ENCODE results near the gene CASKIN2. TPM values are rescaled to one million over a fixed set of nuclear protein-coding genes. Genes with fewer than 3 reads are reported as not detected.
A peak's percentile ranks its signal among the peaks of the same experiment; 100 is the strongest.
"Not testable (repeated sequence)": the region's sequence is repeated elsewhere in the genome, so short reads cannot be mapped to it uniquely, and the experiment has no call there.

The CASKIN2 gene
- polyA plus RNA-seq, 3 donors = 27.2 to 31.2 (median 29.0) TPM

DNA sequence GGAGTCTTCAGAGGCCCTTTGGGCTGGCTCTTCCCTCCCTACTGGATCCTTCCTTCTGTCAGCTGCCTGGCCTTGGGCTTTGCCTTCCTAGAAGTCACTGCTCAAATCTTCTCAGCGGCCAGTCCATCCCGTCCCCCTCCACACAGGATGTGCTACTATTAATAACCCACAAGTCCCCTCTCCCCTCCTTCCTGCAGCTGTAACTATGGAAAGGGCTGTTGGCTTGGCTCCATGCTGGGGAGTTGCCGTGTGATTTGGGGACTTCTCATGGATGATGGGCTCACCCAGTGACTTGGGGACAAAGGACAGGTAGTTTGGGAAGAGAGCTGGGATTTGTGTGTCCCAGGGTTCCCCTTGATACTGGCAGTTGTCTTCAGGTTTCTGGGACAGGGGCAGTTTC lies 39.5 kb downstream of the CASKIN2 start:
- peak in 1 of 3 donors; percentile 43 for DNase-seq (ENCODE audit: low read depth in 3 of 3, low spot score in 2 of 3)

DNA sequence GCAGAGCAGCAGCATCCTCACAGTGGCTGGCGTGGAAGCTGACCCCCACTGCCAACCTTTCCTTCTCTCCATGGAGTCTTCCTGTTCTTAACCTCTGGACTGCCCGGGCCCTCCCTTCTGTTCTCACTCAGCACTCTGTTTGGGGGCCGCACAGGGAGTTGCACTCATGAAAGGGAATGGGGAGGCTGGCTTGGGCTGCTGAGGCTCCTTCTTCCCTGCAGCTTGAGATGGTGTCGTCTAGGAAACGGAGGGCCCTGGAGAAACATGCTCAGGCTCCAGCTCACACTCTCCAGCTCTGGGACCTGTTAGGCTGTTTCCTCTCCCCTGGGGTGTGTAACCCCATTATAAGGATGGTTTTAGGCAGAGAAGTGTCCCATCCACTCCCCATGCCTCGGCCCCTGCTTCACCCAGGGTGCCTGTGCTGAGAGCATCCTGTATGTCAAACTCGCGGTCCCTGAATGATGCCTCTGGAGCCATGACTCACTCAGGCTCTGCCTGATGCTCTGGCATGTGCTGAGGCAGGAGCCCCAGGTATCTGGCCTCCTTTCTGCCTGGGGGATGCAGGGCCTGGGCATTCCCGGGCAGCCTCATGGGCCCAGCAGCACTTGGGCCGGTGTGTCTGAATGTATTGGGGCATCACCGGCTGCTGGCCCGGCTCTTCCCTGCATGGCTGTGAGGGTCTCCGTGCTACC lies 40.0 kb downstream of the CASKIN2 start:
- no peak for DNase-seq (ENCODE audit: low read depth in 3 of 3, low spot score in 2 of 3)

DNA sequence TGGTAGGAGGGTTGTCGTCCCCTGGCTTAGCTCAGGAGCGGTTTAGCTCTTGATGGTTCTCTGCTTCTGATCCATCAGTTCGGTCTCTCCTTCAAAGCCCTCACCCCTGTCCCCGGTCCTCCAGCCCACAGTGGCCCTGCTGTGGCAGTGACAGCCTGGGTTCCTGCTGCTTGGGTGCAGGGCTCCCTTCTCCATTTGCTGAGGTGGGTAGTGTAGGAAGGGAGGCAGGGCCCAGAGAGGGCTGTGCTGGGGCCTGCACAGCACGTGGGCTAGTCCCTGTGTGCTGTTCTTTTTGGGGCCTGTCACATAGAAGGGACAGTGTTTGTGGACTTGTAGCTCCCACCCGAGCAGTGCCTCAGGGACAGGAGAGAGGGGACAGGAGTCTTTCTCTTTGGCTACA lies 40.6 kb downstream of the CASKIN2 start:
- DNase-seq (ENCODE audit: low read depth in 3 of 3, low spot score in 2 of 3) = no peak

DNA sequence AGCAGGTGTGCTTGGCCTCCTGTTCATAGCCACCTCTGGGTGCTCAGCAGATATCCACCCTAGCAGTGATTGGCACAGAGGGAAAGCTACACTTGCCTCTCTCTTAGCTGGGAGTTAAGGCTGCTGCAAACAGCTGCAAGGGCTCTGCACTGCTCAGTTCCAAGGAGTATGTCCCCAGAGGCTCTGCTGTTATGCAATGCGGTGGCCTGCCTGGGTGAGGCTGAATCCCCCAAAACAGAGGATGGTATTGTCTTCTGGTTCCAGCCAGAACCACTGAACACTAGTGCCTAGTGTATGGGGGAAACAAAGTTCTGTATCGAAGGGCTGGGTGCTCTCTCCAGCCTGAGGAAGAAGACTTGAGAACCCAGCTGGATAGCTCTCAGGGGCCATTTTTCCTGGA lies 42.1 kb downstream of the CASKIN2 start:
- DNase-seq (ENCODE audit: low read depth in 3 of 3, low spot score in 2 of 3) = no peak

DNA sequence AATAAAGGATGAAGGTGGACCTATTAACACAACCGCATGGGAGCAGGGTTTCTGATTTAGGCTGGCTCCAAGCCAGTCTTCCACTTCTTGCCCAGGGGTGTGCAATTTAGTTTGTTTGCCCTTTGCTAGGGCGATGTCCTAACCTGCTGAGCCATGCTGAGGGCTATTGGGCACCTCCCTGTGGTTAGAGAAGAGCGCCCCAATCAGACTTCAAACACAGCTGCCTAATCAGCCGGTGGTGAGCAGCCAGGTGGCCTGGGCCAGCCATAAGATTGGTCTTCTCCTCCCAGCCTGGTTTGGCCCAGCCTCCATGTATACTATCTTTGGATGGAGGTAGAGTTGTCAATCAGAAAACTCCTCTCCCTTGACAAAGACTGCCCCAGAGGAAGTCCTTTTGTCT lies 43.2 kb downstream of the CASKIN2 start:
- no peak for DNase-seq (ENCODE audit: low read depth in 3 of 3, low spot score in 2 of 3)

DNA sequence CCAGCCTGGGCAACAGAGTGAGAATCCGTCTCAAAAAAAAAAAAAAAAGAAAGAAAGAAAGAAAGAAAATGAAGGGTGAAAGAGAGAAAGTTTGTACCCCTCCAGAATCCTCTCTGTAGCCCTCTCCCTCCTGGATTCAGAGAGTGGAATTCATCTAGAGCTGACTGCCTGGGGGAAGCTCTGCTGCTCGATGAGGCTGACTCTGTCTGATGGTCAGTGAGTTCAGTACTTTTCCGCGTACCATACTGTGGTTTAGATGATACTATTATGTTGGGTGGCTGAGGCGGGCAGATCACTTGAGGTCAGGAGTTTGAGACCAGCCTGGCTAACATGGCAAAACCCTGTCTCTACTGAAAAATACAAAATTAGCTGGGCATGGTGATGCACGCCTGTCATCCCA lies 44.1 kb downstream of the CASKIN2 start:
- DNase-seq (ENCODE audit: low read depth in 3 of 3, low spot score in 2 of 3) = no peak

DNA sequence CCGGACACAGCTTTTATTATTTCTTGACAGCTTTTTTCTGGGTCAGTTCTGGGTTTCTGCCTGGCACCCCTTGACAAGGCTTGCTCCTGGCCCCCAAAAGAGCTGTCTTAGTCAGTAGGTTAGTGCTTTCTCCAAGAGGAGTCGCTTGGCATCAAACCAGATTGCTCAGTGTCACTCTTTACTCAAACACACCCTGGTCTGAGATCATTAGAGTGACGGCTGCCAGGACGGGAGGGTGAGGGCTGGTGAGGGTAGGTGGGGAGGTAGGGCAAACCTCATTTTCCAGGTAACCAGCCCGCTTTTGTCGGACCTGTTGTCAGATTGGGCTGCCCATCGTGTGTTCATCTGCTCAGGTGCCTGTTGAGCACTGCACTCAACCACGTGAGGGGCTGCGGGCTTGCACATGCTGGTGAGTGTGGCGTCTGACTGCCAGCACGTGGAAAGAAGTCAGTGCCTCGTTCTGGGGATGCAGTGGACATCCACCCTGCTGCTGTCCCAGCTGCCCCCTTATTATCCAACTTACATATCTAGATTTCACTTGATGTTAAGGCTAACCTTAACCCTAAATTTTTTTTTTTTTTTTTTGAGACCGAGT lies 46.5 kb downstream of the CASKIN2 start:
- no peak for DNase-seq (ENCODE audit: low read depth in 3 of 3, low spot score in 2 of 3)

DNA sequence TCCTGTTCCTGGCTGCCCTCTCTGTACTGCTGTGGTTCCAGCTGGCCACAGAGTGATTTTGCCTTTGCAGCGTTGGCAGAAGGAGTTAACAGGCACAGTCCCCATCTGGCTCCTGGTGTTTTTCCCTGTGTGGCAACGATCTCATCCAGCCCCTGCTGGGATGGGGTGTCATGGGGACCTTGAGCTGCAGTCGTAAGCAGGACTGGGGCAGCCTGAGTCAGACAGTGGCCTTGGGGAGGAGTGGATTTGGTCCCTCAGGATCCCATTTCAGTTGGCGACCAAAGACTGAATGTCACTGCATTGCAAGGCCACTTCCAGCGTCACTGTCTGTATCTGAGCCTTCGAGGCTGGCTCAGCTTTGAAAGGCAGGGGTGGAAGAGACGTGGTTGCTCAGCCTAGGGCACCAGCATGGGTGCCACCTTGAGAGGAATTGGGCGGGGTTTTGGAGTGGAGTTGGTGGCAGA lies 47.0 kb downstream of the CASKIN2 start:
- DNase-seq (ENCODE audit: low read depth in 3 of 3, low spot score in 2 of 3) = no peak

DNA sequence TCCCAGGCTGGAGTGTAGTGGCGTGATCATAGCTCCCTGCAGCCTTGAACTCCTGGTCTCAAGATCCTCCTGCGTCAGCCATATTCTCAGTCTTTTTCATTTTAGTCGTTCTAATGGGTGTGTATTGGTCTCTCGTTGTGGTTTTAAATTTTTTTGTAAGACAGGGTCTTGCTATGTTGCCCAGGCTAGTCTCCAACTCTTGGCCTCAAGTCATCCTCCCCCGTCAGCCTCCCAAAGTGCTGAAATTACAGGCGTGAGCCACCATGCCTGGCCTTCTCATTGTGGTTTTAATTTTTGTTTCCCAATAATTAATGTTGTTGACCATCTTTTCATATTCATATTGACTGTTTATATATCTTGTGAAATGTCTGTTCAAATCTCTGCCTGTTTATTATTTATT lies 50.3 kb downstream of the CASKIN2 start:
- DNase-seq (ENCODE audit: low read depth in 3 of 3, low spot score in 2 of 3) = no peak

DNA sequence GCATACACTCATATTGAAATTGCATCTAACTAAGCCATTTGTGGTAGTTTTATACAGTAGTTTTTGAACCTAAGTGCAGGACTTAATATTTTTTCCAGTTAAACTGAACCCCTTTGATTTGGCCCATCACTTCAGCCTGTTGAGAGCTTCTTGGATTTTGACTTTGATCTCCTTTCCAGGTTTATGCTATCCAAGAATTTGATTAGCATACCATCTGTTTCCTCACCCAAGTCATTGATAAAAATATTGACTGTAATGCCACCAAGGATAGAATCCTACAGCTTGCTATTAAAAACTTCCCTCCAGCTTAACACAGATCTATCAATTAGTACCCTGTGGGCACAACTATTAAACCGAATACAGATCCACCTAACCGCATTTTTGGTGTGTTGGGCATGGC lies 51.7 kb downstream of the CASKIN2 start:
- DNase-seq (ENCODE audit: low read depth in 3 of 3, low spot score in 2 of 3) = no peak

DNA sequence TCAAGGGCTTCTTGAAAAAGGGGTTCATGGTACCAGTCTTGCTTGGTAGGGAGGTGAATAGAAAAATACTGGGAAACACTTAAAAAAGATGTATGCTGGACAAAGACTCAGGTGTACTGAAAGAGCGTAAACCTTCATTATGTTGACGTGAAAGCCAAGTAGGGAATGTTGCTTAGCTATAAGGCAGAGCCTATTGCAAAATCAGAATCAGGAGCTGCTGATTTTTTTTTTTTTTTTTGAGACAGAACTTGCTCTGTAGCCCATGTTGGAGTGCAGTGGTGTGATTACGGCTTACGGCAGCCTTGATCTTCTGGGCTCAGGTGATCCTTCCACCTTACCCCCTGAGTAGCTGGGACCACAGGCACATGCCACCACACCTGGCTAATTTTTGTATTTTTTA lies 55.0 kb downstream of the CASKIN2 start:
- DNase-seq (ENCODE audit: low read depth in 3 of 3, low spot score in 2 of 3) = no peak

DNA sequence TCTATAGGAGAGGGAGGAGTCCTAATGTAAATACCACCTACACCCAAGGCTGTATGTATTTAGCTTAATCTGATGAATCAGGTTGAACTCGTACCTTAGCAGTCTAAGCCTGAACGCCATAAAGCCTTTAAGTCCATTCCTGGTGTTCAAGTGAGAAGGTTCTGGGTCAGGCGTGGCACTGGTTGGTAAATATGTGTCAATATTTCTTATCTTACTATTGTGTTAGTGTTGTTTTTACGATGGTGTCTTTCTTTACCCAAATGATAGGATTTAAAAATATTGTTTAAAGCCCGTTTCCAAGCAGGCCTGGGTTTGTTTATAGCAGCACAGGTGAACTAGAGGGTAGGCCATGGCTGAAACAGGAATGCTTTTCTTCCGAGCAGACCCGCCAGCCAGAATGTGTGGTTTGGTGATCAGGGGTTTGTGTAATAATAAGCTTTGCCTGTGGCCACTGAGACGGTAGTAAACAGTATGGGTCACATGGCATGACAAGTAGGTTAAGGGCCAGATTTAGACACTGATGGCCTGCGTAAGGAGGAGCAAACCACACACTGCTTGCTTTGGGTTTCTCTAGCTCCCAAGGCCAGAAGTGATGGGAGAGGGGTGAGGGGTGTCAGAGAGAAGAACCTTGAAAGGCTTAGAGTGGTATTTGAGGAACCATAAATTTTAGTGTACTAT lies 55.6 kb downstream of the CASKIN2 start:
- DNase-seq (ENCODE audit: low read depth in 3 of 3, low spot score in 2 of 3) = no peak

DNA sequence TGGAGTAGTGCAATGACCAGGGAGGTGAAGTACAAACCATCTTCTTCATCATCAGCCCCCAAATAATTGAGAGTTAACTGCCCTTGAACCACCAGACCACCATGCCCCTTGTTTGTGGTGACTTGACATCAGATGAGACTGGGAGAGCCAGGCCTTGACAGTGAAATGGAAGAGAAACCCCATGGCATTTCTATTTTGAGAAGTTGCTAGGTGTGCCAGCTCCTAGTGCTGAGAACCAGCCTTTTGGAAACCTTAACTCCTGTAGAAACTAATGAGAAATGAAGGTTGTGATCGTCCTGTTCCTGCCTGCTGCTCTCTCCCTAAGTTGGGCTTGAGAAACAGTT lies 56.1 kb downstream of the CASKIN2 start:
- no peak for DNase-seq (ENCODE audit: low read depth in 3 of 3, low spot score in 2 of 3)

DNA sequence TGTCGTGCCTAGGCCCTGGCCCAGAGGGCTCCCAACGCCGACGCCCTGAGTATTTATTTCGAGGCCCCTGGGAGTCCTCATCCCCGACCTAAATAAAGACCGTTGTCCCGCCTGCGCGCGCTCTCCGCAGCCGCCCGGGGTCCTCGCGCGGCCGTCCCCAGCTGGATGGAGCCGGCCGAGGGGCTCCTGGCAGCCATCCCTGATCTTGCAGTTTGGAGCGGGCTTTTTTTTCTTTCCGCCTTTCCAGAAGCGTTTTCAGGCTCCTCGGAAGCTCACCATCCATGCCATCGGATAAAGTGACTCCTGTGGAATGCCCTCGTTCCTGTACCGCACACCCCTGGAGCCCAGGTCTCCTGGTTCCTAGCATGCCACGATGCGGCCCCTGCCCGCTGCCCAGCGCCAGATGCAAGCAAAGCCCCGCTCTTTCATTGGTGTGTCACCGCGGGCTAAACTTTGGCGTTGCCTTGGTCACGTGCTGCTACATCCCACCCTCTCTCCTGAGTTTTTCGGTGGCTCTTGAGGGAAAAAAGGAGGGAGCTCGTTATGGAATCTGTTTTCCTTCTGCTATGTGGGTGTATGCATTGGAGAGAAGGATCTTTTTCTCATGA lies 58.2 kb downstream of the CASKIN2 start:
- DNase-seq (ENCODE audit: low read depth in 3 of 3, low spot score in 2 of 3) = no peak

DNA sequence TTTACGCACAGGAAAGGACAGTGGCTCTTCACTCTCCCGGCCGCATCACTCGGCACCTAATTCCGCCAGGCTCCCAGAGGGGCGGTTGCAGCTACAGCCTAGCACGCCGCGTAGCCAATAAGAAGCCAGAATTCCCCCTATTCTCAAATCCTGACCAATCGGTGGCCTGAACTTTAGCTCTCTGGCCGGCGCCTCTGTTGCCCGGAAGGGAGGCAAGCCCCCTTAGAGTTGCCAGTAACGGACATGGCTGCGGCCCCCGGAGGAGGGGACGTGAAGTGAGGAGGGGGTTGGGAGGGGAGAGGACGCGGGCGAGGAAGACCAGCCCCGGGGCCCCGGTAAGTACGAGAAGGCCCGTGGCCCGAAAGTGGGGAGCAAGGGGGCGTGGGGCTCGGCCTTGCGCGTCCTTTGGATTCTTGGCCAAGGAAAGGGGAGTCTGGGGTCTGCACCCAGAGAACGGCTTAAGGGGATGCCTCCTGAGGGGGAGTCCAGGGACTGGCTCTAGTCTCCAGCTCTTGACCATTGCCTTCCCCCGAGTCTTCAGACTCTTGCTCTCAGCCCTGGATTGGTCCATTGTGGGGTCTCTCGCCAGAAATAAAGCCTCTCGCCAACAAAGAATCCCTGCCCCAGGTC lies 58.8 kb downstream of the CASKIN2 start, which contains the start of gene TMEM94:
TSS of gene TMEM94 (plus strand) at position 219 of the 630 bp plus-strand sequence. CDS start 15,271 bp downstream, outside the sequence.
- DNase-seq (ENCODE audit: low read depth in 3 of 3, low spot score in 2 of 3) = peak; percentile 94 to 97 (median 97)

DNA sequence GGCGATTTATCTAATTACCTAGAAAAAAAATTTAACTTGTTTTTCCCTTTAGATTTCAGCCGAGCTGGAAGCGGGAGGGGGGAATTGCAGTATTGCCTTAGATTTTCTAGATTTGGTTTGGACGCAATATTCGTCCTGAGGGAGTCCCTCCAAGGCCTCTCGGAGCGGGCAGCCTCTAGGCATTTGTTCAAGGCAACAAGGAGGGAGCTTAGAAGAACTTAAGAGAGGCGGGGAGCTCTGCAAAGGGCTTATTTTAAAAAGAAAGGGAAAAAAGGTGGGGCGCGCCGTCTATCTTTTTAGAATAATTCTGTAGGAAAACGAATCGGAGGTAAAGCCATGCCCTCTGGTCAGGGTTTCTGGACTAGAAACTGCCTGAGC lies 59.3 kb downstream of the CASKIN2 start:
- no peak for DNase-seq (ENCODE audit: low read depth in 3 of 3, low spot score in 2 of 3)

DNA sequence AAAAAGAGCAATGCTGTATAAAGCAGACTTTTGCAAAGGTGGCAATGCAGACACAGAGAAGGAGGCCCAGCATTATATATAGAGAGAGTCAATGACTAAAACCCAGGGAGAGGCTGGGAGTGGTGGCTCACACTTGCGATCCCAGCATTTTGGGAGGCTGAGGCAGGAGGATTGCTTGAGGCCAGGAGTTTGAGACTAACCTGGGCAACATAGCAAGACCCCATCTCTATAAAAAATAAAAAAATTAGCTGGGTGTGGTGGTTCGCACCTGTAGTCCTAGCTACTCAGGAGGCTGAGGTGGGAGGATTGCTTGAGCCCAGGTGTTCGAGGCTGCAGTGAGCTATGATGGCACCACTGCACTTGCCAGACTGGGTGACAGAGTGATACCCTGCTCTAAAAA lies 60.7 kb downstream of the CASKIN2 start:
- DNase-seq (ENCODE audit: low read depth in 3 of 3, low spot score in 2 of 3) = not testable (repeated sequence)

DNA sequence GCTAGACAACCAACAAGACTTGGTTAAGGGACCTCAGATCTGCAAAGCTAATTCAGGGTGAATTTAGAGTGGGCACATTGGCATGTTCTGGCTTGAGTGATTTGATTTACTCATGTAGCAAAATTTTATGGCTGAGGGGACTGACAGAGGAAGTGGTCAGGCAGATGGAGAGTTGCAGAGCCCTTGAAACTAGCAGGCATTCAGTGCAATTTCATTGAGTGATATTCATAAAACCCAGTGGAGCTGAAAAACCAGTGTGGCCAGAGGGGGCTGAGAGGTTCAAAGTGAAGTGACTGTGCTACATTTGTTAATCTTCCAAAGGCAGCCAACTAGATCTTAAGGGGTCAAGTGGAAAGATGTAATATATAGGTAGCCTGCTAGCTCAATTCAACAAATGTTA lies 61.1 kb downstream of the CASKIN2 start:
- no peak for DNase-seq (ENCODE audit: low read depth in 3 of 3, low spot score in 2 of 3)

DNA sequence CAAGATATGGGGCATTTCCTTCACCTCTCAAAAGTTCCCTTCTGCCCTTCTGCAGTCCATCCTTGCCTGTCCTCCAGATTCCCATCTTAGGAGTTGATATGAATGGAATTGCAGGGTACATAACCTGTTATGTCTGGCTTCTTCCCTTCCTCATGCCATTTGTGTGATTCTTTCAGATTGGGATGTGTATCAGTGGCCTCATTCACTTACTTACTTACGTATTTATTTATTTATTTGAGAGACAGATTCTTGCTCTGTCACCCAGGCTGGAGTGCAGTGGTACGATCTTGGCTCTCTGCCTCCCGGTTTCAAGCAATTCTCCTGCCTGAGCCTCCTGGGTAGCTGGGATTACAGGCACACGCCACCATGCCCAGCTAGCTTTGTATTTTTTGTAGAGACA lies 65.1 kb downstream of the CASKIN2 start:
- DNase-seq (ENCODE audit: low read depth in 3 of 3, low spot score in 2 of 3) = no peak
